ENCODE data around the gene PDIK1L. TPM values are rescaled to one million over a fixed set of nuclear protein-coding genes. Genes with fewer than 3 reads are reported as not detected.

Gene PDIK1L
- total RNA-seq, 1 donor from 2014 or later = 19.4 TPM

DNA sequence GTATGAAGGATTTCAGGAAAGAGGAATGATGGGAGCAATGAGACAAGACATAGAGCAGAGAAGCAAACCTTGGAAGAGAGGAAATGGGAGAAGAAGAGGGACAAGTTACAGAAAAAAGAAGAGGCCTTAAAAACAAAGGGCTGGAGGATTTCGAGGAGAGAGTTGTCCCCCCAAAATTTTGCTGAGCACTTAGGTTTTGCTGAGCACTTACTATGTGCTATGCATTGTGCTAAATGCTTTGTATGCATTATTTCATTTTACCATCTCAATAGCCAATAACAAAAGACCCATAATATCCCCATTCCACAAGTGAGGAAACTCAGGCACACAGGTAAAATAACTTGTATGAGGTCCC lies 41.7 kb upstream of the PDIK1L start:
- H3K4me1 Mint-ChIP-seq = peaks cover 37% of the 10 kb centered on the region
- TF ChIP-seq, protein P1, sequence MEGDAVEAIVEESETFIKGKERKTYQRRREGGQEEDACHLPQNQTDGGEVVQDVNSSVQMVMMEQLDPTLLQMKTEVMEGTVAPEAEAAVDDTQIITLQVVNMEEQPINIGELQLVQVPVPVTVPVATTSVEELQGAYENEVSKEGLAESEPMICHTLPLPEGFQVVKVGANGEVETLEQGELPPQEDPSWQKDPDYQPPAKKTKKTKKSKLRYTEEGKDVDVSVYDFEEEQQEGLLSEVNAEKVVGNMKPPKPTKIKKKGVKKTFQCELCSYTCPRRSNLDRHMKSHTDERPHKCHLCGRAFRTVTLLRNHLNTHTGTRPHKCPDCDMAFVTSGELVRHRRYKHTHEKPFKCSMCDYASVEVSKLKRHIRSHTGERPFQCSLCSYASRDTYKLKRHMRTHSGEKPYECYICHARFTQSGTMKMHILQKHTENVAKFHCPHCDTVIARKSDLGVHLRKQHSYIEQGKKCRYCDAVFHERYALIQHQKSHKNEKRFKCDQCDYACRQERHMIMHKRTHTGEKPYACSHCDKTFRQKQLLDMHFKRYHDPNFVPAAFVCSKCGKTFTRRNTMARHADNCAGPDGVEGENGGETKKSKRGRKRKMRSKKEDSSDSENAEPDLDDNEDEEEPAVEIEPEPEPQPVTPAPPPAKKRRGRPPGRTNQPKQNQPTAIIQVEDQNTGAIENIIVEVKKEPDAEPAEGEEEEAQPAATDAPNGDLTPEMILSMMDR (IDR thresholded peaks at IDR 0.05; ENCODE audit: unreplicated experiment) = no peak
- no peak overlapping the region for H3K4me3 Mint-ChIP-seq
- H3K27ac Mint-ChIP-seq = no peak overlapping the region
- H3K9me3 Mint-ChIP-seq = no peaks in the 10 kb centered on the region
- DNase-seq (ENCODE audit: low spot score in 2 of 2, unreplicated experiment in 2 of 2) = no peak
- H3K36me3 Mint-ChIP-seq = no peaks in the 10 kb centered on the region
- peaks cover 1% of the 10 kb centered on the region for H3K27me3 Mint-ChIP-seq (ENCODE audit: low read depth)

DNA sequence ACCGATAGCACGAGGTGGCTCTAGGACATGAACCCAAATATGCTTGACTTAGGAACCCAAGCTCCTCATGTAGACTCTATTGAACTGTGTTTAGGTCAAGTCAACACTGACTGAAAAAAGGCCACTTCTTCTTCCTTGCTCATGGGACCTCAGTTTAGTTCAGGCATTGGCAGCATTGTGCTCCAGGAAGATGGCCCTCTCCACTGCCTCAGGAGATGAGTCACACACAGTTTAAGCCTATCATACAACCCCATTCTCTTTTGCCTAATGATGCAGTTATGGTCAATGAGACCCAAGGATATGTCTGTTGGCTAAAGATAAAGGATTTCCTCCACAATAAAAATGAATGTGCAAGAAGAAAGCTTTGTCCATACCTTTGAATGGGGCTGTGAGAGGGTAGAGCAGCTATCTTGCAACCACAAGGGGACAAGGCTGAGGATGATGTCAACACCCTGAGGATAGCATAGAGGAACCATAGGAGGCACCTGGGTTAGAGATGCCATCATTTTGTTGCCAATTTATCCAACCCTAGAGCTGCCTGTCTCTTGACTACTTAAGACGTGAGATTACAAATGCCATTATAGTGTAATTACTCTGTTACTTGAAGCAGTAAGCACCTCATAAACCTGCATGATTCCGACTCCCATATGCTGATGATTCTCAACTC lies 41.2 kb upstream of the PDIK1L start:
- H3K27ac Mint-ChIP-seq = no peak overlapping the region
- DNase-seq (ENCODE audit: low spot score in 2 of 2, unreplicated experiment in 2 of 2) = no peak
- peaks cover 1% of the 10 kb centered on the region for H3K27me3 Mint-ChIP-seq (ENCODE audit: low read depth)
- TF ChIP-seq, protein P1 (IDR thresholded peaks at IDR 0.05; ENCODE audit: unreplicated experiment) = no peak
- H3K4me3 Mint-ChIP-seq = no peak overlapping the region
- H3K36me3 Mint-ChIP-seq = no peaks in the 10 kb centered on the region
- H3K4me1 Mint-ChIP-seq = peaks cover 38% of the 10 kb centered on the region
- H3K9me3 Mint-ChIP-seq = no peaks in the 10 kb centered on the region

DNA sequence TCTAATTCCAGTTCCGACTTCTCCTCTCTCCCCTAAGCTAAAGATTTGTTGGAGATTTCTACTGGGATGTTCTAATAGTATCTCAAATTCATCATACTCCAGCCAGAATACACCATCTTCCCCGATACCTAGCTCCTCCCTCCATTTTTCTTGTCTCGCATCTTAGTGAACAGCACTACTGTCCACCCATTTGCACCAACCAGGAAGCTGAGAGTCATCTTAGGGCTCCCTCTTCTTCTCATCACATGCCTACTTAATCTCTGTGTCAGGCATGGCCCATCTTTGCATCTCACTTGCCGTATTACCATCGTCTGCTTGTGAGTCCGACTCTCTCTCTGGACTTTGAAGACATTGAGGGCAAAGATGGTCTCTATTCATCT lies 40.7 kb upstream of the PDIK1L start:
- TF ChIP-seq, protein P1 (IDR thresholded peaks at IDR 0.05; ENCODE audit: unreplicated experiment) = no peak
- Mint-ChIP-seq H3K4me1 (peaks cover 41% of the 10 kb centered on the region), H3K36me3 (no peaks in the 10 kb centered on the region), H3K4me3 (no peak overlapping the region), H3K9me3 (no peaks in the 10 kb centered on the region), H3K27me3 (ENCODE audit: low read depth) (peaks cover 1% of the 10 kb centered on the region), H3K27ac (no peak overlapping the region)
- DNase-seq (ENCODE audit: low spot score in 2 of 2, unreplicated experiment in 2 of 2) = no peak

DNA sequence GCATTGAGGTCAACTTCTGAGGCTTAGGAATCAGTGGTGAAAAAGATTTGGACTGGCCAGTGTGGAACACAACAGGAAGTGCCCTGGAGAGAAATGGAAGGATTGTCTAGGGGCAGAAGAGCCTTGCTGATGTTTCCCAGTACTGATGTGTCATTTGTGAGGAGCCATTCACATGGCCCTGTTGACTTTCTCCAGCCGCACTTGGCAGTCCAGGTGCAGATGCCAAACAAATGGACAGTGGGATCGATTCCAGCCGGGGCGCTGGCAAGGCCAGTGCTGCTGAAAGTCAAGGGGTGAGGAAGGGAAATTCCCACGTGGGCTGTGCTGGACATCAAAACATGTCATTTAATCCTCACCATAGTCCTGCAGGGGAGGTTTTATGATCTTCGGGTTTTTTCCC lies 39.3 kb upstream of the PDIK1L start:
- Mint-ChIP-seq H3K27me3 (ENCODE audit: low read depth) (peaks cover 1% of the 10 kb centered on the region), H3K27ac (no peak overlapping the region), H3K4me3 (no peak overlapping the region), H3K4me1 (peaks cover 40% of the 10 kb centered on the region), H3K36me3 (no peaks in the 10 kb centered on the region), H3K9me3 (no peaks in the 10 kb centered on the region)
- TF ChIP-seq, protein P1 (IDR thresholded peaks at IDR 0.05; ENCODE audit: unreplicated experiment) = no peak
- no peak for DNase-seq (ENCODE audit: low spot score in 2 of 2, unreplicated experiment in 2 of 2)

DNA sequence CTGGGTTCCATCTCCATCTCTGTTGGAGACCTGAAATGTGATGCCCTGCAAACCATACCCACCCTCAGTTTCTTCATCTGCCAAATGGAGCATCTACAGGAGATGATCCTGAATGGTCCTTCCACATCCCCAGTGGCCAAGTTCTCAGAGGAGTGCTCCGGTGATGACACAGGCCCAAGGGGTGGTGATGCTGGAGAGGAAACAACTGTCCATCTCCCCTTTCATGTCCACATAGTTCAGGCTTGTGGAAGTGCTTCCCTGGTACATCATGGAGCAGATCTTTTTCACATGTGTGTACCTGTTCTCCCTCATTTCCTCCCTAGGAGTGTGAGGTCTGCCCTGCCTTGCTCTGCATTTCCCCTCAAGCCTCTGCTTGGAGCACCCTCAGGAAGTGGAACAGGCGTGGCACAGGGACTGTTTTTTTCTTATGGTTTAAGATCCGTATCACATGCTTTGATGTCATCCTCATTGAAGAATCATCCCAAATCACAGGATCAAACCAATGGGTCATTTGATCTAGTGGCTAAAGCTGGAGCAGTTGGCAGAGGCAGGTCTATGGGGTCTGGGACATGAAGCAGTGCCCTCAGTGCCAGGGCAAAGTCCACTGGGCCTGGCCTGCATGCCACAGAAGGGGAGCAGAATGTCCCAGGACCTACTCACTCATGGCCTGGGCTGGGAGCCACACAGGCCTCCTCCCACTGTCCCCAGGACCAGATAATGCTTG lies 36.0 kb upstream of the PDIK1L start:
- TF ChIP-seq, protein P1 (IDR thresholded peaks at IDR 0.05; ENCODE audit: unreplicated experiment) = no peak
- no peak for DNase-seq (ENCODE audit: low spot score in 2 of 2, unreplicated experiment in 2 of 2)
- Mint-ChIP-seq H3K4me3 (no peak overlapping the region), H3K36me3 (no peaks in the 10 kb centered on the region), H3K27me3 (ENCODE audit: low read depth) (peaks cover 1% of the 10 kb centered on the region), H3K27ac (peak overlapping the region; percentile 64), H3K4me1 (peaks cover 55% of the 10 kb centered on the region), H3K9me3 (no peaks in the 10 kb centered on the region)
